Measurements from ENCODE around the gene PARD3. TPM values are rescaled to one million over a fixed set of nuclear protein-coding genes. Genes with fewer than 3 reads are reported as not detected.

The PARD3 gene
- total RNA-seq, 1 donor from 2014 or later, result 34.1 TPM

DNA sequence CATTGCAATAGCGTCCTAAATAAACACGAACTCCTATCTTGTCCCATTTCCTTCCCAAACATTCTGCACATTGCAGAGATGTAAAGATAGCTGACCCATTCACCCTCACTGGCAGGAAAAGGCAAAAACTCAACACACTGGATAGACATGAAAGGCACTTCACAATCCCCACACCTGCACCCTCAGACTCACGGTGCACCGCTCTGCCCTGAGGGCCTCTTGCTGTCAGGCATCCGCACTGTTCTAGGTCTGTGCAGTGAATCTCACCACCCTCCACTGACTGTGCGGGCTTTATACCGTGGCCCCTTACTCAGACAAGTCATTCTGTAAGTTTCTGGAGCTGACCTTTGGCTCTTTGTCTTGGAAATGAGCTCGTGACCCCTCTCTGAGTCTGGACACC lies 42.9 kb upstream of the PARD3 start:
- intact Hi-C loops (cut with DNase I), result no loop called here
- no peaks in the 10 kb centered on the region for H3K36me3 ChIP-seq
- DNase-seq (no peak), ATAC-seq (no peak)
- TF ChIP-seq, protein P1, sequence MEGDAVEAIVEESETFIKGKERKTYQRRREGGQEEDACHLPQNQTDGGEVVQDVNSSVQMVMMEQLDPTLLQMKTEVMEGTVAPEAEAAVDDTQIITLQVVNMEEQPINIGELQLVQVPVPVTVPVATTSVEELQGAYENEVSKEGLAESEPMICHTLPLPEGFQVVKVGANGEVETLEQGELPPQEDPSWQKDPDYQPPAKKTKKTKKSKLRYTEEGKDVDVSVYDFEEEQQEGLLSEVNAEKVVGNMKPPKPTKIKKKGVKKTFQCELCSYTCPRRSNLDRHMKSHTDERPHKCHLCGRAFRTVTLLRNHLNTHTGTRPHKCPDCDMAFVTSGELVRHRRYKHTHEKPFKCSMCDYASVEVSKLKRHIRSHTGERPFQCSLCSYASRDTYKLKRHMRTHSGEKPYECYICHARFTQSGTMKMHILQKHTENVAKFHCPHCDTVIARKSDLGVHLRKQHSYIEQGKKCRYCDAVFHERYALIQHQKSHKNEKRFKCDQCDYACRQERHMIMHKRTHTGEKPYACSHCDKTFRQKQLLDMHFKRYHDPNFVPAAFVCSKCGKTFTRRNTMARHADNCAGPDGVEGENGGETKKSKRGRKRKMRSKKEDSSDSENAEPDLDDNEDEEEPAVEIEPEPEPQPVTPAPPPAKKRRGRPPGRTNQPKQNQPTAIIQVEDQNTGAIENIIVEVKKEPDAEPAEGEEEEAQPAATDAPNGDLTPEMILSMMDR (IDR thresholded peaks at IDR 0.05), result no peak
- no peak overlapping the region for H3K4me3 ChIP-seq
- H3K27me3 ChIP-seq (ENCODE audit: low read depth), result no peaks in the 10 kb centered on the region
- no peaks in the 10 kb centered on the region for H3K9me3 ChIP-seq
- H3K27ac ChIP-seq, result no peak overlapping the region
- peaks cover 19% of the 10 kb centered on the region for H3K4me1 ChIP-seq

DNA sequence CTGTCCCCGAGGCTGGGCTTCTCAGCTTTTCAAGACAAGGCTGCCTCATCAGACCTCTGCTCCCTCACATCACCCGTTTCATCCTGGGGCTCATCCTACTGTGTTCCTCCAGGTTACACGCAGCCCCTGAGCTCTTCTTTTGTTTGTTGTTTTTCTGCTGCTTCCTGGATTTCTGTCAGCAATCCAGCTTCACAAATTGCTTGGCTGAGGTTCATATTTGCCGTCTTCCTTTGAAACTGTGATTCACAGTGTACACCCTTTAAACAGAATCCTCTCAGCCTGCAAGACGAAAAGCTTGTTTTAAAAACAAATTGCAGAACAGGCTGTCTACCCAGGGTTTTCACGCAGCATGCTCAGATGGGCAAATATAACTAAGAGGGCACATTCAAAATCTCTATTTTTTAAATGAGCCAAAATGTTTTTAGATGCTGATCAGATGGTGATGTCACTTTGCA lies 39.1 kb upstream of the PARD3 start:
- Histone ChIP-seq H3K36me3 (no peaks in the 10 kb centered on the region), H3K9me3 (no peaks in the 10 kb centered on the region), H3K27me3 (ENCODE audit: low read depth) (no peaks in the 10 kb centered on the region), H3K4me3 (no peak overlapping the region), H3K4me1 (no peaks in the 10 kb centered on the region), H3K27ac (no peak overlapping the region)
- ATAC-seq (no peak), DNase-seq (no peak)
- TF ChIP-seq, protein P1 (IDR thresholded peaks at IDR 0.05), result no peak
- intact Hi-C loops (cut with DNase I), result no loop called here

DNA sequence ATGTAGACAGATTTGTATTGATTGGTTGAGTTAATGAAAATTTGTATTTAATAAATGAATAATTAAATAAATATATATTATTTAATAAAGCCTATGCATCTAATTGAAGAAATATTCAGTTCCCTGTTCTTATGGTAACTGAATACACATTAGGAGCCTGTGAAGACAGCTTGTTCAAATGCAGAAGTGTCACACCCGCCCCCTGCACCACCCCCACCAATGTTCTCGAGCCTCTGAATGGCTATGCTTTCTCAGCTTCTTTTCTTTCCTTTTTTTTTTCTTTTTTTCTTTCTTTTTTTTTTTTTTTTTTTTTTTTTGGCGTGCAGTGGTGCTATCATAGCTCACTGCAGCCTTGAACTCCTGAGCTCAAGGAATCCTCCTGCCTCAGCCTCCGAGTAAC lies 38.3 kb upstream of the PARD3 start:
- no peak overlapping the region for H3K4me3 ChIP-seq
- intact Hi-C loops (cut with DNase I), result no loop called here
- no peaks in the 10 kb centered on the region for H3K27me3 ChIP-seq (ENCODE audit: low read depth)
- H3K36me3 ChIP-seq, result no peaks in the 10 kb centered on the region
- no peak for ATAC-seq
- H3K9me3 ChIP-seq, result no peaks in the 10 kb centered on the region
- no peak for DNase-seq
- H3K27ac ChIP-seq, result no peak overlapping the region
- TF ChIP-seq, protein P1 (IDR thresholded peaks at IDR 0.05), result no peak
- no peaks in the 10 kb centered on the region for H3K4me1 ChIP-seq

DNA sequence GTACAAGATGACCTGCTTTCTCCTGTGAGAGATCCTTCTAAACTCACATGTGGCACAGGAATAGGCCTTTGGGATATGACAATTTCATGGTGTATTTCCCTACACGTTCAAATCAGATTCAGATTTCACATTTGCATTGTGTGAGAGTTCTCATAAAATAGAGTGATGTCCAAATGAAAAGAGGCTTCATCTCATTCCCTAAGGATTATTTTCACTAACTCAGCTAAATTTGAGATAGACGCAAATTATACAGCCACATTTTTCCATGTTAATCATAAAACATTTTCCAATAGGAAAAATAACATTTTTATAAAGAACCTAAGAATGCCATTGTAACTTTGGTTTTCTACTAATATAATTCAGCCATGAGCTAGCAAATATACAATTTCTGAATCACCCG lies 35.5 kb upstream of the PARD3 start:
- DNase-seq, result no peak
- intact Hi-C loops (cut with DNase I), result no loop called here
- Histone ChIP-seq H3K27ac (no peak overlapping the region), H3K27me3 (ENCODE audit: low read depth) (no peaks in the 10 kb centered on the region), H3K9me3 (no peaks in the 10 kb centered on the region), H3K4me3 (no peak overlapping the region), H3K4me1 (no peaks in the 10 kb centered on the region), H3K36me3 (no peaks in the 10 kb centered on the region)
- no peak for ATAC-seq
- TF ChIP-seq, protein P1 (IDR thresholded peaks at IDR 0.05), result no peak

DNA sequence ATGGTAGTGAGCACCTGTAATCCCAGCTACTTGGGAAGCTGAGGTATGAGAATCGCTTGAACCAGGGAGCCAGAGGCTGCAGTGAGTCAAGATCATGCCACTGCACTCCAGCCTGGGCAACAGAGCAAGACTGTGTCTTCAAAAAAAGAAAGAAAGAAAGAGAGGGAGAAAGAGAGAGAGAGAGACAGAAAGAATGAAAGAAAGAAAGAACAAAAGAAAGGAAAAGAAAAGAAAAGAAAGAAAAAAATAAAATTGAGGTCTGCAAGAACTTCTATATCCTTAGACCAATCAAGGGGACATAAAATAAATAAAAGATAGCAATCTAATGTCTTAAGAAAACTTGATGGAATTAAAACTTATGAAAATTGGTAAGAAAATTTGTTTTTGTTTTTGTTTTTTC lies 34.9 kb upstream of the PARD3 start:
- TF ChIP-seq, protein P1 (IDR thresholded peaks at IDR 0.05), result no peak
- Histone ChIP-seq H3K27ac (no peak overlapping the region), H3K36me3 (no peaks in the 10 kb centered on the region), H3K4me1 (no peaks in the 10 kb centered on the region), H3K27me3 (ENCODE audit: low read depth) (no peaks in the 10 kb centered on the region), H3K4me3 (no peak overlapping the region), H3K9me3 (no peaks in the 10 kb centered on the region)
- DNase-seq (no peak), ATAC-seq (no peak)
- intact Hi-C loops (cut with DNase I), result no loop called here

DNA sequence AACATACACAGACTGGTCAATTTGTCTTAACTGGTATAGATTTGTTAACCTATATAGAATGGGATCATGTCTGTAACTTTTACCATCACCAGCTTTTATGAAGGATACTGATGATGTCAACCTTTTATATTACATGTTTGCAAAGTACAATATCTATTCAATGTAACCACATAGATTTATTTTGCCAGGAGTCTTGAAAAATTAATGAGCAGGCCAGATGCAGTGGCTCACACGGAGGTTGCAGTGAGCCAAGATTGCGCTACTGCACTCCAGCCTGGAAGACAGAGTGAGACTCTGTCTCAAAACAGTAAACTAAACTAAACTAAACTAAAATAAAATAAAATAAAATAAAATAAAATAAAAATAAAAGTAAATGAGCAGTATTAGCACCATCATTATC lies 30.0 kb upstream of the PARD3 start:
- H3K27me3 ChIP-seq (ENCODE audit: low read depth), result no peaks in the 10 kb centered on the region
- H3K36me3 ChIP-seq, result no peaks in the 10 kb centered on the region
- DNase-seq (no peak), ATAC-seq (no peak)
- TF ChIP-seq, protein P1 (IDR thresholded peaks at IDR 0.05), result no peak
- H3K9me3 ChIP-seq, result no peaks in the 10 kb centered on the region
- H3K4me3 ChIP-seq, result no peak overlapping the region
- intact Hi-C loops (cut with DNase I), result no loop called here
- no peak overlapping the region for H3K27ac ChIP-seq
- H3K4me1 ChIP-seq, result no peaks in the 10 kb centered on the region

Data from lower lobe of right lung (tissue), 2 donors.